Measurements from ENCODE around the gene DPYD.
A peak's percentile ranks its signal among the peaks of the same experiment; 100 is the strongest.

DPYD gene

GRCh38 chr1:97906567-97907241 is 14.1 kb downstream of the DPYD start:
- no peak for DNase-seq

- no peak for DNase-seq
These were observed 15.5 kb downstream of the DPYD start for GRCh38 chr1:97905141-97905940.

- DNase-seq: no peak
These were observed 16.3 kb downstream of the DPYD start for GRCh38 chr1:97904534-97904933.

GRCh38 chr1:97903626-97904025 is 17.2 kb downstream of the DPYD start:
- peak; percentile 24 for DNase-seq

- DNase-seq: no peak
These were observed 18.8 kb downstream of the DPYD start for GRCh38 chr1:97902067-97902466.

- no peak for DNase-seq
These were observed 19.7 kb downstream of the DPYD start for GRCh38 chr1:97901017-97901658.

GRCh38 chr1:97898948-97899347 is 21.9 kb downstream of the DPYD start:
- no peak for DNase-seq

- no peak for DNase-seq
These were observed 25.6 kb downstream of the DPYD start for GRCh38 chr1:97895278-97895677.

GRCh38 chr1:97893844-97894243 is 27.0 kb downstream of the DPYD start:
- DNase-seq: no peak

GRCh38 chr1:97886199-97886598 is 34.6 kb downstream of the DPYD start:
- no peak for DNase-seq

GRCh38 chr1:97883823-97884222 is 37.0 kb downstream of the DPYD start:
- no peak for DNase-seq

- no peak for DNase-seq
These were observed 43.5 kb downstream of the DPYD start for GRCh38 chr1:97877307-97877706.

GRCh38 chr1:97875996-97876395 is 44.8 kb downstream of the DPYD start:
- no peak for DNase-seq

- no peak for DNase-seq
These were observed 50.2 kb downstream of the DPYD start for GRCh38 chr1:97870589-97870988.

- DNase-seq: no peak
These were observed 51.4 kb downstream of the DPYD start for GRCh38 chr1:97869441-97869840.

- DNase-seq: no peak
These were observed 53.7 kb downstream of the DPYD start for GRCh38 chr1:97867127-97867526.

GRCh38 chr1:97864615-97865014 is 56.2 kb downstream of the DPYD start:
- DNase-seq: no peak

GRCh38 chr1:97853221-97853620 is 67.6 kb downstream of the DPYD start:
- DNase-seq: no peak

- DNase-seq: no peak
These were observed 71.2 kb downstream of the DPYD start for GRCh38 chr1:97849345-97850340.

GRCh38 chr1:97845805-97846204 is 75.0 kb downstream of the DPYD start:
- no peak for DNase-seq

- DNase-seq: no peak
These were observed 76.2 kb downstream of the DPYD start for GRCh38 chr1:97844552-97845089.

- no peak for DNase-seq
These were observed 79.5 kb downstream of the DPYD start for GRCh38 chr1:97841338-97841737.

All from femur (tissue), 1 donor.